NCI-H774 (cell line): ENCODE data around the gene GIPC3.
"Not testable (repeated sequence)": the region's sequence is repeated elsewhere in the genome, so short reads cannot be mapped to it uniquely, and the experiment has no call there.

Source experiments
- DNase-seq: peaks from one replicate; lab custom pipeline; 2025; lab: John Stamatoyannopoulos, UW

Gene GIPC3

DNA sequence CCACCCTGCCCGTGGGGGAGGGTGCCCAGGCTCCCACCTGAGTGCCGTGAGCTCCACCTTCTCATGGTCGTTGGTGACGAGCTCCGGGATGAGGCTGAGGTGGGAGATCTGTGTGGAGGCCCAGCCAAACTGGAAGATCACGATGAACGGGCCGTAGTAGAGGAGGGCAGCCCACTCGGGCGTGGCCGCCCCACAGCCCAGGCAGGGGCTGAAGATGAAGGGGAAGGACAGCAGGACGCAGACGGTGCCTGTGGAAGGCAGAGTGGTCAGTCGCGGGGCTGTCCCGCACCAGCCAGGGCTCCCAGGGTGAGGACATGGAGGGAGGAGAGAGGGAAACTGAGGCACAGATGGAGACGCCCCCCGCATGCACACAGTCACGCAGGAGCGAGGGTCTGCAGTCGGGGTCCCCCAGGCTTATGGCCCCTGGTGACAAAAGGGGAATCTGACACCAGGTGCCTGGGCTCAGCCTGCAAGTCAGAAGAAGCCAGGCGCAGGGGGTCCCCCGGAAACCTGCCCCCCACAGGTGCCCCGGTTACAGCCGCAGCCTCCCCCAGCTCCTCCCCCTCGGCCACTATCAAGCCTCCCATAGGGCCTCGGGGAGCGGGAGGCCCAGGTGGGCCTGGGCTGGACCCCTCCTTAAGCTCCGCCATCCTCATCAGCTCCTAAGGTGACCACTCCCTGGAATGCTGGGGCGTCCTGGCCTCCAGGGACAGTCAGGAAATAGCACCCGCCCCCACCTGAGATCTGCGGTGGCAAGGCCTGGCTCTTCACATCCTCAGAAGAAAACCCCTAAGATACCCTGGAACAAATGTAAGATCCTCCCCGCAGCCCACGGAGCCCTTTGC is 34.1 kb upstream of the GIPC3 start:
- DNase-seq, result no peak

DNA sequence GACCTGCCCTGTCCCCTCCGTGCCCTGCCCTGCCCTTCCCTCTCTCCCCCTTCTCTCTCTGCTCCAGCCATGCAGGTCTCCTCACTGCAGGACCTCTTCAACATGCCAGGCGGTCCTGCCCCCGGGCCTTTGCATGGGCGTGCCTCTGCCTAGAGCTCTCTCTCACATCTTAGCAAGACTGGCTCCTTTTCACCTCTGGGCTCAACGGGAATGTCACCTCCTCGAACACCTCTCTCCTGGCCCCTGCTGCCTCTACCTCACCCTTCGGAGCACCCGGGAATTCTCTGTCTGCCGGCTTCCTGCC is 33.5 kb upstream of the GIPC3 start:
- DNase-seq, result no peak

- DNase-seq, result no peak
These were observed 30.8 kb upstream of the GIPC3 start for GRCh38 chr19:3554254-3555083.

- DNase-seq, result no peak
These were observed 29.4 kb upstream of the GIPC3 start for GRCh38 chr19:3555653-3556422.

- DNase-seq, result no peak
These were observed 28.8 kb upstream of the GIPC3 start for GRCh38 chr19:3556423-3556977.

GRCh38 chr19:3556978-3557460 is 28.3 kb upstream of the GIPC3 start:
- DNase-seq, result no peak

DNA sequence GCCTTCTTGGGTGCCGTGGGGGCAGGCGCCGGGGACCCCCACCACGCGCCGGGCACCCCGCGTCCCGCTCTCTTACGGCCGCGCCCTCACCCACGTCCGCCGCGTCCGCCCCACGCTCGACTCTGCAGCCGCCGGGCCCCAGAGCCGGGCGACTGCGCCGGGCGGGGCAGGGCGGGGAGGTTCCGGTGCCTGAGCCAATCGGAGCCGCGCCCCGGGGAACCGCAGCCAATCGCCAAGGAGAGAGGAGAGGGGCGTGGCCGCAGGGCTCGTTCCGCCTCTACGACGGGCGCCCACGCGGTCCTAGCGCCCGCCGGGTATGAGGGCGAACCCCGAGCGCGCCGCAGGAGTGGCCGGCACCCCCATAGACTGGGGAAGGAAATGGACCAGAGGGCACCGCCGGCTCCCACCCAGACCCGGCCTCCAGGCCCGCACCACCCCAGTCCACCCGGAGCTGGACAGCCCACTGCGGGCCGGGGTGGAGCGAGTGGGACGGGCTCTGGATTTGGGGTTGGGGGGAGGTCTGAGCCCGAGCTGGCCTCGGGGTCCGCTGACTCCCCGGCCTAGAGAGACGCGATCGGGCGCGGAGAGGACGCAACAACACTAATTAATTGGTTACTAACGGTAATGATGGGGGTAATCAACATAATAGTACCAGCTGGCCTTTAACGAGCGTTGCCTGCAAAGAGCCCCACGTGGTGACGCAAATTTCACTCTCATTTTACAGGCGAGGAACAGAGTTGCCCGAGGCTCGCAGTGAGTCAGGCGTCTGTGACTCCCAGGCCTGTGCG is 27.6 kb upstream of the GIPC3 start, which contains the start of gene MFSD12:
Gene MFSD12, minus strand, starts transcription at position 126 of the 788 bp plus-strand sequence. CDS start 183 bp downstream, outside the sequence.
- DNase-seq, result peak; percentile 92

GRCh38 chr19:3563709-3564524 is 21.4 kb upstream of the GIPC3 start:
- no peak for DNase-seq

- DNase-seq, result no peak
These were observed 20.1 kb upstream of the GIPC3 start for GRCh38 chr19:3565139-3565538.

DNA sequence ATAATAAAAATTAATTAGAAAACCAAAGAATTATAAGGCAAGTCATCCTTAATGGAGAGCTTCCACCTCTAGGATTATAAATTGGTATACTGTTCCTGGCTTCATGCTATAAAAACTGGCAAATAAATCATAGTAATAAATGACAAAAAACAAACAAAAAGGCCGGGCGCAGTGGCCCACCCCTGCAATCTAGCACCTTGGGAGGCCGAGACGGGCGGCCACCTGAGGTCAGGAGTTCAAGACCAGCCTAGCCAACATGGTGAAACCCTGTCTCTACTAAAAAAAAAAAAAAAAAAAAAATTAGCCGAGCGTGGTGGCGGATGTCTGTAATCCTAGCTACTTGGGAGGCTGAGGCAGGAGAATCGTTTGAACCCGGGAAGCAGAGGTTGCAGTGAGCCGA is 15.2 kb upstream of the GIPC3 start:
- DNase-seq, result not testable (repeated sequence)

GRCh38 chr19:3570606-3571011 is 14.7 kb upstream of the GIPC3 start:
- no peak for DNase-seq

- peak; percentile 99 for DNase-seq
These were observed 13.0 kb upstream of the GIPC3 start for GRCh38 chr19:3572132-3572854.

- no peak for DNase-seq
These were observed 12.5 kb upstream of the GIPC3 start, which contains the start of gene HMG20B for GRCh38 chr19:3572855-3573161. Gene HMG20B (plus strand): TSS chr19:3572944. CDS start chr19:3573310, 366 bp downstream.

DNA sequence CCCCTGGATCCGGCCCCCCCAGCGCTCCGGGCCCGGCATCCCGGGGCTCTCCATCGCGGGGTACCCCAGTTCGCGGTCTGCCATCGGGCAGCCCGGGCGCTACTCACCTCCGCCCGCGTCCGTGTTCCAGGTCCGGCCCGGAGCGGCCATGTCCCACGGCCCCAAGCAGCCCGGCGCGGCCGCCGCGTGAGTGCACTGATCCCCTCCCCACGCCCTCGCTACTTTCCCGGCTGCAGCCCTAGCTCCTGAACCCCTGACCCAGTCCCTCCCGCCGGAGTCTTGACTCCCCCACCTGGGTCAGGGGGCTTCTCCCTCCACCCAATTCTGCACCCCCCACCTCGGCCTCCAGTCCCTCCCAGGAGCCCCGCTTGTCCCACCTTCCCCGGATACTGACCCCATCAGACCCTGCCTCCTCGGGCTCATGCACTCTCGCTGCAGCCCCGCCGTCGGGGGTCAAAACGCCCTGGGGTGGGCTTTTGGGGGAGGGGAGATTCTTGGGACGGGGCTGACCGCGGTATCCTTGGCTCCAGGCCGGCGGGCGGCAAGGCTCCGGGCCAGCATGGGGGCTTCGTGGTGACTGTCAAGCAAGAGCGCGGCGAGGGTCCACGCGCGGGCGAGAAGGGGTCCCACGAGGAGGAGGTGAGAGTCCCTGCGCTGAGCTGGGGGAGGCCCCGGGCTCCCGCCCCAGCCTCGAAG is 12.0 kb upstream of the GIPC3 start:
- DNase-seq, result peak; percentile 3

GRCh38 chr19:3573858-3574637 is 11.2 kb upstream of the GIPC3 start:
- peak; percentile 91 for DNase-seq

GRCh38 chr19:3575260-3575741 is 10.0 kb upstream of the GIPC3 start:
- DNase-seq, result no peak

- DNase-seq, result no peak
These were observed 9.2 kb upstream of the GIPC3 start for GRCh38 chr19:3575949-3576673.
